ENCODE results near the gene NFIB.

The NFIB gene

GRCh38 chr9:14147738-14148137 lies 166.2 kb downstream of the NFIB start:
- no peak for DNase-seq (ENCODE audit: low spot score)

GRCh38 chr9:14146201-14146874 lies 167.6 kb downstream of the NFIB start:
- no peak for DNase-seq (ENCODE audit: low spot score)

GRCh38 chr9:14144215-14144614 lies 169.7 kb downstream of the NFIB start:
- DNase-seq (ENCODE audit: low spot score), result no peak

GRCh38 chr9:14141699-14142098 lies 172.2 kb downstream of the NFIB start:
- no peak for DNase-seq (ENCODE audit: low spot score)

GRCh38 chr9:14140096-14140697 lies 173.7 kb downstream of the NFIB start:
- no peak for DNase-seq (ENCODE audit: low spot score)

- no peak for DNase-seq (ENCODE audit: low spot score)
These were observed 174.7 kb downstream of the NFIB start for GRCh38 chr9:14139287-14139686.

GRCh38 chr9:14136646-14137370 lies 177.1 kb downstream of the NFIB start:
- DNase-seq (ENCODE audit: low spot score), result no peak

- no peak for DNase-seq (ENCODE audit: low spot score)
These were observed 177.8 kb downstream of the NFIB start for GRCh38 chr9:14136047-14136635.

- no peak for DNase-seq (ENCODE audit: low spot score)
These were observed 178.5 kb downstream of the NFIB start for GRCh38 chr9:14135421-14135820.

- DNase-seq (ENCODE audit: low spot score), result no peak
These were observed 180.5 kb downstream of the NFIB start for GRCh38 chr9:14133394-14133793.

- no peak for DNase-seq (ENCODE audit: low spot score)
These were observed 181.2 kb downstream of the NFIB start for GRCh38 chr9:14132775-14133174.

GRCh38 chr9:14131356-14132088 lies 182.4 kb downstream of the NFIB start:
- DNase-seq (ENCODE audit: low spot score), result no peak

GRCh38 chr9:14127656-14128055 lies 186.3 kb downstream of the NFIB start:
- no peak for DNase-seq (ENCODE audit: low spot score)

- peak; percentile 8 for DNase-seq (ENCODE audit: low spot score)
These were observed 194.0 kb downstream of the NFIB start for GRCh38 chr9:14119694-14120514.

GRCh38 chr9:14112226-14112625 lies 201.7 kb downstream of the NFIB start:
- DNase-seq (ENCODE audit: low spot score), result no peak

GRCh38 chr9:14111696-14112095 lies 202.2 kb downstream of the NFIB start:
- DNase-seq (ENCODE audit: low spot score), result no peak

GRCh38 chr9:14107977-14108376 lies 206.0 kb downstream of the NFIB start:
- no peak for DNase-seq (ENCODE audit: low spot score)

GRCh38 chr9:14107495-14107894 lies 206.4 kb downstream of the NFIB start:
- no peak for DNase-seq (ENCODE audit: low spot score)

GRCh38 chr9:14106699-14107098 lies 207.2 kb downstream of the NFIB start:
- no peak for DNase-seq (ENCODE audit: low spot score)

GRCh38 chr9:14104496-14104895 lies 209.4 kb downstream of the NFIB start:
- DNase-seq (ENCODE audit: low spot score), result no peak

GRCh38 chr9:14103115-14103514 lies 210.8 kb downstream of the NFIB start:
- DNase-seq (ENCODE audit: low spot score), result no peak
